Spleen (tissue), 11 donors: ENCODE data around the gene P2RY2. TPM values are rescaled to one million over a fixed set of nuclear protein-coding genes. Genes with fewer than 3 reads are reported as not detected.

ENCODE experiments used
- DNase-seq: peaks from one replicate; pipeline ENCODE4 v3.0.0-alpha.2; 2020
- H3K27ac ChIP-seq, 8 donors: fragments of 200-600 bp; sonication (generic) in 7 of 8; 1 replicate in 4 of 8; 2 replicates in 4 of 8; pipeline versions ENCODE4 v1.5.0 to v1.8.0; 2016 to 2021; ENCODE audit warnings: inconsistent platforms in 4 of 8, mild to moderate bottlenecking in 4 of 8, moderate library complexity in 1 of 8
- H3K27me3 ChIP-seq, 7 donors: fragments of 200-600 bp; sonication (generic) in 6 of 7; replicated peaks in 1 of 7; 1 replicate in 4 of 7; 2 replicates in 3 of 7; pipeline versions ENCODE4 v1.5.0 to v1.8.0; 2016 to 2021; ENCODE audit warnings: inconsistent platforms in 3 of 7, mild to moderate bottlenecking in 1 of 7
- H3K36me3 ChIP-seq, 6 donors: fragments of 200-600 bp; sonication (generic) in 5 of 6; 1 replicate in 4 of 6; 2 replicates in 2 of 6; pipeline versions ENCODE4 v1.5.0 to v1.8.0; 2016 to 2021; ENCODE audit warnings: inconsistent platforms in 2 of 6
- H3K4me1 ChIP-seq, 6 donors: fragments of 200-600 bp; sonication (generic) in 5 of 6; 1 replicate in 3 of 6; 2 replicates in 3 of 6; pipeline versions ENCODE4 v1.5.0 to v1.8.0; 2016 to 2021; ENCODE audit warnings: inconsistent platforms in 3 of 6
- H3K4me3 ChIP-seq, 8 donors: fragments of 200-600 bp; sonication (generic) in 7 of 8; 1 replicate in 4 of 8; 2 replicates in 4 of 8; pipeline versions ENCODE4 v1.5.0 to v1.8.0; 2016 to 2021; ENCODE audit warnings: inconsistent platforms in 4 of 8, mild to moderate bottlenecking in 4 of 8, moderate library complexity in 2 of 8
- H3K9me3 ChIP-seq, 8 donors: fragments of 200-600 bp; sonication (generic) in 7 of 8; 1 replicate in 4 of 8; 2 replicates in 4 of 8; pipeline versions ENCODE4 v1.5.0 to v1.8.0; 2016 to 2021; ENCODE audit warnings: inconsistent platforms in 4 of 8
- CTCF ChIP-seq, 11 experiments: fragments of 200-600 bp in 7 of 11; fragments of 450-650 bp in 4 of 11; sonication (generic) in 4 of 11; IDR thresholded peaks in 8 of 11; conservative IDR thresholded peaks in 3 of 11; 1 replicate in 7 of 11; 2 replicates in 4 of 11; pipeline versions ENCODE4 v1.4.0 to v1.8.0; 2016 to 2021; ENCODE audit warnings: antibody characterized with exemption in 11 of 11, inconsistent platforms in 4 of 11, mild to moderate bottlenecking in 1 of 11
- POLR2A ChIP-seq, 3 donors: fragments of 450-650 bp; IDR thresholded peaks; one replicate each; pipeline ENCODE4 v1.5.1; 2017; ENCODE audit warnings: antibody characterized with exemption in 3 of 3, mild to moderate bottlenecking in 1 of 3
- POLR2AphosphoS5 ChIP-seq, 3 donors: sonication (generic); formaldehyde crosslinking; IDR thresholded peaks; one replicate each; pipeline ENCODE4 v1.5.1; 2017; ENCODE audit warnings: antibody characterized with exemption in 3 of 3
- WGBS, 5 donors: extraction: QIAGEN DNeasy Blood & Tissue Kit in 3 of 5; methylation state at CpG; one replicate each; pipeline versions ENCODE4 v1.1.5 to v1.1.7; 2013 to 2018; 5-methylcytosine and 5-hydroxymethylcytosine counted together
- intact Hi-C: fragments of 100-400 bp; cut with DNase I; formaldehyde crosslinking; loops from one replicate; pipeline ENCODE4 v1.15.0; 2023; ENCODE audit warnings: low total_unique reads
- polyA plus RNA-seq, 3 donors: library from polyadenylated mRNA; stranded (reverse); fragments of 200-250 nt; gene quantifications; one replicate each; pipeline ENCODE4 v1.2.1, GENCODE V29; 2013
- total RNA-seq, 7 donors: library from RNA; depleted of rRNA in 3 of 7; stranded (reverse); fragments of >200 nt in 3 of 7; fragmentation: NEBNext Ultra II Directional in 4 of 7; extraction: Animal tissue kit (Norgen Biotek cat#: 25700) in 4 of 7; gene quantifications; one replicate each; pipeline versions ENCODE4 v1.1.0 to v1.2.1, GENCODE V29; 2016 to 2021
- donor health status: healthy with polysubstance abuse.
- donor health status: DM: no; HTN: no; CAD: no; lungs with moderate emphysema.
- donor health status: DM: no; HTN: no; CAD: no.
- donor health status: Bipolar disorder and iron deficiency.
- donor health status: healthy.
- donor health status: DM: no; HTN: no; CAD: no.
- donor health status: DM: yes; HTN: yes; CAD: no.

P2RY2 gene
- total and polyA plus RNA-seq, 10 donors = 0.99 to 17.5 (median 10.7) TPM

- no peaks in the 10 kb centered on the region for H3K27me3 ChIP-seq
- H3K36me3 ChIP-seq = peaks cover 0 to 24% (median 0%) of the 10 kb centered on the region in 6 donors
- TF ChIP-seq POLR2A (IDR thresholded peaks at IDR 0.05) (no peak), CTCF (IDR thresholded peaks at IDR 0.05 in 8 of 11, conservative IDR thresholded peaks at IDR 0.05 in 3 of 11) (no peak), POLR2AphosphoS5 (IDR thresholded peaks at IDR 0.05) (no peak)
- no peaks in the 10 kb centered on the region for H3K9me3 ChIP-seq
- no peak overlapping the region for H3K4me3 ChIP-seq
- no peak for DNase-seq
- peaks cover 7 to 90% (median 40%) of the 10 kb centered on the region in 6 donors for H3K4me1 ChIP-seq
- H3K27ac ChIP-seq = no peak overlapping the region
- WGBS, 5 donors = 79 to 86% (median 82%) methylated on average over 3 of the region's 3 CpGs
- intact Hi-C loops = no loop called here
Observed at GRCh38 chr11:73277467-73277866, 59.4 kb downstream of the P2RY2 start.

- Histone ChIP-seq H3K27ac (peak overlapping the region in 4 of 8 donors; percentile 9 to 70 (median 46)), H3K27me3 (no peaks in the 10 kb centered on the region), H3K9me3 (no peaks in the 10 kb centered on the region), H3K36me3 (peaks cover 0 to 25% (median 0%) of the 10 kb centered on the region in 6 donors), H3K4me3 (no peak overlapping the region), H3K4me1 (peaks cover 3 to 91% (median 47%) of the 10 kb centered on the region in 6 donors)
- intact Hi-C loops = no loop called here
- DNase-seq = peak; percentile 67
- WGBS, 5 donors = 45 to 61% (median 50%) methylated on average over 5 of the region's 5 CpGs
- no peak for TF ChIP-seq CTCF (IDR thresholded peaks at IDR 0.05 in 8 of 11, conservative IDR thresholded peaks at IDR 0.05 in 3 of 11)
- TF ChIP-seq POLR2AphosphoS5 (IDR thresholded peaks at IDR 0.05) = peak in 1 of 3 donors; percentile 38
- no peak for TF ChIP-seq POLR2A (IDR thresholded peaks at IDR 0.05)
Observed at GRCh38 chr11:73280626-73281025, 62.5 kb downstream of the P2RY2 start.

- WGBS, 5 donors = 75 to 100% (median 86%) methylated on average over 1 to 3 of the region's 3 CpGs
- H3K27ac ChIP-seq = peak overlapping the region in 4 of 8 donors; percentile 9 to 70 (median 46)
- H3K4me1 ChIP-seq = peaks cover 3 to 91% (median 51%) of the 10 kb centered on the region in 6 donors
- DNase-seq = peak; percentile 70
- intact Hi-C loops = no loop called here
- H3K36me3 ChIP-seq = peaks cover 0 to 25% (median 0%) of the 10 kb centered on the region in 6 donors
- no peaks in the 10 kb centered on the region for H3K27me3 ChIP-seq
- H3K4me3 ChIP-seq = no peak overlapping the region
- no peaks in the 10 kb centered on the region for H3K9me3 ChIP-seq
- TF ChIP-seq POLR2A (IDR thresholded peaks at IDR 0.05) (no peak), POLR2AphosphoS5 (IDR thresholded peaks at IDR 0.05) (peak in 2 of 3 donors; percentile 41 to 50)
Observed at GRCh38 chr11:73281201-73281741, 63.2 kb downstream of the P2RY2 start.

- H3K27me3 ChIP-seq = no peaks in the 10 kb centered on the region
- peaks cover 3 to 91% (median 58%) of the 10 kb centered on the region in 6 donors for H3K4me1 ChIP-seq
- intact Hi-C loops = no loop called here
- WGBS, 5 donors = 68 to 80% (median 74%) methylated on average over 2 to 3 of the region's 3 CpGs
- DNase-seq = peak; percentile 57
- TF ChIP-seq POLR2AphosphoS5 (IDR thresholded peaks at IDR 0.05) (no peak), CTCF (IDR thresholded peaks at IDR 0.05 in 8 of 11, conservative IDR thresholded peaks at IDR 0.05 in 3 of 11) (no peak), POLR2A (IDR thresholded peaks at IDR 0.05) (no peak)
- H3K27ac ChIP-seq = peak overlapping the region in 3 of 8 donors; percentile 24 to 70 (median 68)
- H3K4me3 ChIP-seq = no peak overlapping the region
- H3K9me3 ChIP-seq = no peaks in the 10 kb centered on the region
- H3K36me3 ChIP-seq = peaks cover 0 to 25% (median 0%) of the 10 kb centered on the region in 6 donors
Observed at GRCh38 chr11:73281796-73282660, 63.9 kb downstream of the P2RY2 start.
